Measurements from ENCODE around the gene ETS2.

- no peak for TF ChIP-seq CTCF (IDR thresholded peaks at IDR 0.05)
- no peak for TF ChIP-seq POLR2A (IDR thresholded peaks at IDR 0.05)
These were observed 26.1 kb downstream of the ETS2 start for GRCh38 chr21:38831526-38832467.

All from thyroid gland (tissue), 4 donors.